ENCODE data around the gene BCAP31. TPM values are rescaled to one million over a fixed set of nuclear protein-coding genes. Genes with fewer than 3 reads are reported as not detected.

Gene BCAP31
- total and polyA plus RNA-seq, 9 donors: 53.7 to 195 (median 135) TPM

GRCh38 chrX:153669174-153669890 lies 54.9 kb downstream of the BCAP31 start:
- no peak overlapping the region for H3K4me3 ChIP-seq
- no peaks in the 10 kb centered on the region for H3K9me3 ChIP-seq
- intact Hi-C loops (cut with DNase I): loop anchor here (5.0 to 10.0 kb wide), 5 partner anchors 57 to 125 kb away; no protein-coding TSS in a partner anchor
- no peaks in the 10 kb centered on the region for H3K36me3 ChIP-seq
- no peaks in the 10 kb centered on the region for H3K27me3 ChIP-seq
- WGBS, 3 donors: 58 to 72% (median 59%) methylated on average over 17 of the region's 17 CpGs
- no peak for TF ChIP-seq POLR2A (IDR thresholded peaks at IDR 0.05)
- TF ChIP-seq EP300 (IDR thresholded peaks at IDR 0.05): no peak
- TF ChIP-seq CTCF (IDR thresholded peaks at IDR 0.05): peak; percentile 21 to 44 (median 22)
- no peak overlapping the region for H3K27ac ChIP-seq
- DNase-seq: peak in 4 of 5 donors; percentile 9 to 48 (median 36)
- no peaks in the 10 kb centered on the region for H3K4me1 ChIP-seq (ENCODE audit: insufficient read depth)

GRCh38 chrX:153668423-153669173 lies 55.6 kb downstream of the BCAP31 start:
- H3K27me3 ChIP-seq: no peaks in the 10 kb centered on the region
- H3K27ac ChIP-seq: no peak overlapping the region
- no peak overlapping the region for H3K4me3 ChIP-seq
- no peaks in the 10 kb centered on the region for H3K4me1 ChIP-seq (ENCODE audit: insufficient read depth)
- intact Hi-C loops (cut with DNase I): loop anchor here (5.0 to 10.0 kb wide), 5 partner anchors 56 to 124 kb away; no protein-coding TSS in a partner anchor
- DNase-seq: no peak
- H3K9me3 ChIP-seq: no peaks in the 10 kb centered on the region
- WGBS, 3 donors: 82 to 86% (median 85%) methylated on average over 10 to 11 of the region's 11 CpGs
- H3K36me3 ChIP-seq: no peaks in the 10 kb centered on the region
- TF ChIP-seq CTCF (IDR thresholded peaks at IDR 0.05) (no peak), EP300 (IDR thresholded peaks at IDR 0.05) (no peak), POLR2A (IDR thresholded peaks at IDR 0.05) (no peak)

GRCh38 chrX:153667956-153668396 lies 56.2 kb downstream of the BCAP31 start:
- Histone ChIP-seq H3K27me3 (no peaks in the 10 kb centered on the region), H3K4me3 (no peak overlapping the region), H3K9me3 (no peaks in the 10 kb centered on the region), H3K36me3 (no peaks in the 10 kb centered on the region), H3K27ac (no peak overlapping the region), H3K4me1 (ENCODE audit: insufficient read depth) (no peaks in the 10 kb centered on the region)
- intact Hi-C loops (cut with DNase I): loop anchor here (5.0 to 10.0 kb wide), 5 partner anchors 56 to 123 kb away; no protein-coding TSS in a partner anchor
- TF ChIP-seq CTCF (IDR thresholded peaks at IDR 0.05): peak; percentile 53 to 79 (median 67)
- no peak for TF ChIP-seq POLR2A (IDR thresholded peaks at IDR 0.05)
- 29 to 36% (median 33%) methylated on average over 14 of the region's 14 CpGs for WGBS, 3 donors
- peak; percentile 87 to 95 (median 91) for DNase-seq

GRCh38 chrX:153667281-153667955 lies 56.8 kb downstream of the BCAP31 start:
- DNase-seq: no peak
- WGBS, 3 donors: 61 to 65% (median 64%) methylated on average over 11 of the region's 11 CpGs
- no peaks in the 10 kb centered on the region for H3K36me3 ChIP-seq
- H3K4me3 ChIP-seq: no peak overlapping the region
- H3K27ac ChIP-seq: no peak overlapping the region
- no peaks in the 10 kb centered on the region for H3K9me3 ChIP-seq
- intact Hi-C loops (cut with DNase I): loop anchor here (5.0 to 10.0 kb wide), 5 partner anchors 55 to 123 kb away; no protein-coding TSS in a partner anchor
- no peaks in the 10 kb centered on the region for H3K27me3 ChIP-seq
- H3K4me1 ChIP-seq (ENCODE audit: insufficient read depth): no peaks in the 10 kb centered on the region
- TF ChIP-seq EP300 (IDR thresholded peaks at IDR 0.05): no peak
- TF ChIP-seq CTCF (IDR thresholded peaks at IDR 0.05): no peak
- TF ChIP-seq POLR2A (IDR thresholded peaks at IDR 0.05): no peak

Data from ovary (tissue), 9 donors.